Left lobe of liver (tissue), 2 donors: Measurements from ENCODE around the gene OPRL1. TPM values are rescaled to one million over a fixed set of nuclear protein-coding genes. Genes with fewer than 3 reads are reported as not detected.

ENCODE experiments used
- ATAC-seq: fragments of 200-7000 bp; cut with Tn5 transposase; one replicate; pipeline ENCODE4 v1.9.1; 2020; ENCODE audit warnings: mild to moderate bottlenecking, moderate library complexity
- DNase-seq: peaks from one replicate; pipeline ENCODE4 v3.0.0-alpha.2; 2020; ENCODE audit warnings: low spot score
- total RNA-seq: library from RNA; stranded (reverse); gene quantifications from one replicate; pipeline ENCODE4 v1.2.1, GENCODE V29; 2021
- donor health status: DM: no; HTN: no; CAD: no; lungs with moderate emphysema.
- donor health status: DM: no; HTN: yes; CAD: no.

Gene OPRL1
- total RNA-seq, 1 donor from 2014 or later, result 0.15 TPM

GRCh38 chr20:64138276-64138815, 58.5 kb downstream of the OPRL1 start:
- ATAC-seq (no peak), DNase-seq (no peak)

GRCh38 chr20:64139199-64140060, 59.5 kb downstream of the OPRL1 start:
- DNase-seq, result no peak
- ATAC-seq, result no peak

- no peak for ATAC-seq
- no peak for DNase-seq
These were observed 60.4 kb downstream of the OPRL1 start for GRCh38 chr20:64140061-64140931.

- no peak for DNase-seq
These were observed 61.1 kb downstream of the OPRL1 start for GRCh38 chr20:64140956-64141355.

GRCh38 chr20:64142590-64142989, 62.7 kb downstream of the OPRL1 start:
- no peak for ATAC-seq
- no peak for DNase-seq

More at GRCh38 chr20:64140956-64141355, 61.1 kb downstream of the OPRL1 start:
- no peak for ATAC-seq

- ATAC-seq, result no peak
- DNase-seq, result no peak
These were observed 63.3 kb downstream of the OPRL1 start for GRCh38 chr20:64143018-64143801.

- DNase-seq (no peak), ATAC-seq (no peak)
These were observed 64.4 kb downstream of the OPRL1 start for GRCh38 chr20:64144144-64144912.

GRCh38 chr20:64145458-64146300, 65.8 kb downstream of the OPRL1 start:
- ATAC-seq, result no peak

GRCh38 chr20:64146301-64146935, 66.5 kb downstream of the OPRL1 start:
- no peak for ATAC-seq

More at GRCh38 chr20:64145458-64146300, 65.8 kb downstream of the OPRL1 start:
- DNase-seq, result no peak

GRCh38 chr20:64146936-64147477, 67.1 kb downstream of the OPRL1 start:
- no peak for DNase-seq
- ATAC-seq, result no peak

More at GRCh38 chr20:64146301-64146935, 66.5 kb downstream of the OPRL1 start:
- DNase-seq, result no peak

GRCh38 chr20:64148581-64148980, 68.7 kb downstream of the OPRL1 start:
- DNase-seq (no peak), ATAC-seq (no peak)

GRCh38 chr20:64149141-64149540, 69.3 kb downstream of the OPRL1 start:
- no peak for DNase-seq
- no peak for ATAC-seq

GRCh38 chr20:64149809-64150560, 70.1 kb downstream of the OPRL1 start:
- no peak for ATAC-seq
- DNase-seq, result no peak
